NCI-H524 treated with DMSO at 0.1 percent for 48 hours (cell line): ENCODE data around the gene RNF144A.
A peak's percentile ranks its signal among the peaks of the same experiment; 100 is the strongest.

Experiments
- DNase-seq: peaks from one replicate; lab custom pipeline; 2025; lab: John Stamatoyannopoulos, UW

Gene RNF144A

DNA sequence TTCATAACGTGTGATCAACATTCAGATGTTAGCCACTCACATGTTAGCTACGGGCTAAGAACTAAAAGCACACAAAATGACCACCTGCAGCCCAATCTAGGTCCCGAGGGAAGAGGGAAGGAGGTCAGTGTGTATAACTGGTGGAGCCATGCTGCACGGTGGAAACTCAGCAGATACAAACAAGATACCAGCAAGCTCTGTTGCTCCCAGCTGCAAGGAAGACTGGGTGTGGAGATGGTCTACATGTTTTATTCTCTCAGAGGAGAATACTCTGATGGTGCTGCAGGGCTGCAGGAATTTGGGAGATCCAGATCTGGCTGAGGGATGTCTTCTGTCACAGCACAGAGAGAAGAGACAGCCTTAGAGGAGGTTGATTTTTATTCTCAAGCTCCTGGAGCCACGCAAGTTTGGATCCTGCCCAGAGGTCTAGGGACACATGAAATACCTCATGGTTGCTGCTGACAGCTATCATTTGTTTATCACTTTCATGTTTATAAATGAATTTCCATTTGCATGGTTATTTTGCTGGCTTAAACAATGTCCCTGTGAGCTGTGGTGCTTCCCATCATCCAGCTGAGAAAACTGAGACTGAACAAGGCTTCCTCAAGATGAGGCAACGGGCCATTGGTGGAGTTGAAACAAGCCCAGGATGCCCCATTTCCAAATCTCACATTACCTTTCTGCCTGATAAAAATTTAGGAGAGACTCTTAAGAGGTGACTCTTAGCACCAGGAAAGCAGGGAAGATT, 30.9 kb downstream of the RNF144A start:
- DNase-seq: no peak

DNA sequence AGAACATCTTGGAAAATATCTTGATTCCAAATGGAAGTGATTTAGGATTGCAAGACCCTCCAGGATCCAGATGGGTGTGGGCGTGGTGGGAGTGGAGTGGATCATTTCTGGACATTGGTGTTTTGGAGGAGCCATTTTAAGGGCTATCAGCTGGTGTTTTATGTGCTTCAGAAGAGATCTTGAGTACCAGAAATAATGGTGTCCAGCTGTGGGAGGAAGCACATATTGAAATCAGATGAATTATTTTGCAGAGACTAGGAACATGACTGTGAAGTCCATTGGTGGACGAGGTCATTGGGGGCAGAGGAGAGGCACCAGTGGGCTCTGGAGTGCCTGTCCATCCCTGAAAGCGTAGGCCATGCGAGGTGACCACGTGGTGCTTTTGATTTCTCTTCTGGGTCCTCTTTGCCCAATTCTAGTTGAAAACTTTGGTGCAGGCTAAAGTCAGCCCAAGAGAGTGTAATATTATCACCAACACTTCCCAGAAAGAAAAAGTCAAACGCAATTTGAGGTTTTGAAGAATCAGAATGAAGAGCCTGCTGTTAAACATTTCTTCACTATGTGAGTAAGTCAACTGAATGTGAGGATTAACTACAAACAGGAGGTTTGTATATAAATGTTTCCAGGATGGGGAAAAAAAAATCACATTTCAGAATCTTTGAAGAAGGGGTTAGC, 31.6 kb downstream of the RNF144A start:
- peak; percentile 29 for DNase-seq

DNA sequence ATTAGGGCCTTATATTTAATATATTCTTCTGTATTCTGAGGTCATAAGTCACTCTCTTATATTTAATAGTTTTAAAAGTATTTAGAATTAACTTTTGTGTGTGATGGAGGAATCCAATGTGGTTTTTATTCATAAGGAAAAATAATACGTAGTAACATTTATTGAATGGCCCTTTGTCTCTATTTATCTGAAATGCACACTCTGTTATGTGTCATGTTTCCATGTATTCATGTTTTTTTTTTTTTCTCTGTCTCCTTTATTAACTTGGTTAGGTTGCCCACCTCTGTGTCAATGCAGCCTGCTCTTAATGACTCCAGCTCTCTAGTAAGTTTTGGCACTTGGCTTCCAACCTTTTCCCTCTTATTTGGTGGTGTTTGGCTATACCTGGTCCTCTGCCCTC, 33.8 kb downstream of the RNF144A start:
- DNase-seq: no peak

DNA sequence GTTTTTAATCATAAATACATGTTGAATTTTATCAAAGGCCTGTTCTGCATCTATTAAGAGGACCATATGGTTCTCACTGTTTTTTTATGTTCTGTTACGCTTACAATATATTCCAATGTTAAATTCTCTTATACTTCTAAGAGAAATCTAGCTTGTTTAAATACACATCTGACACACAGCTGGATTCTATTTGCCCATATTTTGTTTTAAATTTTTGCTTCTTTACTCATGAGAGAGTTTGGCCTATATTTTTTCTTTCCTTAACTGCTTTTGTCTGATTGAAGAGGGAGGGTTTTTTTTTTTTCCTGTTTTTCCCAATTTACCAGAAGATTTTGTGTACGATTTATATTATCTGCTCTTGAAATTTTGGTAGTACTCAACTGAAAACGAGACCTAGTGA, 34.9 kb downstream of the RNF144A start:
- DNase-seq: no peak

DNA sequence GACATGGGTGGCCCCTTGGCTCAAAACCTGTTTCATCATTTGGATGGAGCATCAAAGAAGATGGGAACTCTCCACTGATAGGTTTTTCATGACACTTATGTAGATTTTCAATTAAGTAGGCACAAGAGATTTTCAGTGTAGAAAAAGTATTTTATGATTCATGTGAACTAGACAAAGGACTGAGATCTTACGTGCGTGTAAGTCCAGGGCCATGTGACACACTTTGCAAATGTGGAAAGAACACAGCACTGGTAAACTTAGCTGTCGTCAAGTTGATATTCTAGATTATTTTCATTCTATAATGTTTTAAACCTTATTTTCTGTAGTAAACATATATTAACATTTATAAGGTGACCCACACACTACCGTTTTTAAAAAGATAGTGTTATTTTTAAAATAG, 37.4 kb downstream of the RNF144A start:
- DNase-seq: no peak

DNA sequence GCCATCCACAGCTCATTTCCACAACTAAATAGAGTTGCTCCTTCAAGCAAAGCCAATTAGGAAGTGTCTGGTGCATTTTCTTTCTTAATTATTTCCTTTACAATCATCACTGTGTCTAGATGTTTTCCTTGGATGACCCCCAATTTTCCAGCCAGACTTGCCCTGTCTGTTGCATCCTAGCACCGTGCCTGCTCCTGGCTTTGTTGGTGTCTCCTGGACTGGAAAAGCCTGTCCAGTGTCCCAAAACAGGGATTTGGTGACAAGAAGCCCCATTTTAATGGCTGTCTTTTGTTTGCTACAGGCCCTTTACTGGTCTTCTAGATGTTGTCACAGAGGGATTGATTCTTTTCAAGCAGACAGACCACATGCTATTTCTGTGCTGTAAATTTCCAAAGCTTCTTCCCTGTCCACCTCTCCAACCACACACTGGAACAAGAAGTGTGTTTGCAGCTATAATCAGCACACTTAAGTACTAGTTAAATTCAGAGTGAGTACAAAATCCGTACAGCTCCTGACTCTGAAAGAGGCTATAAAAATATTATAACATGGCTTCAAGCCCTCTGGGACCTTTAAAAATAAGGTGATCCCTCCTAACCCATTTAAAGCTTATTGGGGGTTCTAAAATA, 38.4 kb downstream of the RNF144A start:
- no peak for DNase-seq

DNA sequence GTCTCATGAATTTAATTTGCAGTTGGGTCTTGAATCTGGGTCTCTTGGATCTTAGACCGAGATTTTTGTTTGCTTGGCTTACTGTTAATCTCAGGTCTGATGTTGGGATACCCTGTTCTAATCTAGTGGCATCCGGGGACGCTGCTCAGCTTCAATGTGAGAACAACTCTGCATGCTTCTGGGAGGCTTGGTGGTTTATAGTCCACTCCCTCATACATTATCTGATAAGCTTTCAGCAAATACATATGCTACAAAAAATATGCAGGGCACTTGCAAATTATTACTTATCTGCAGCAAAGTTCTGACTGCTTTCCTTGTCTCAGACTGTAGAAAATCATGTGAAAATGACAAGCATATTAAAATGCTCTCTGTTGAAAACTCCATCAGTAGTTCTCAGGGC, 39.4 kb downstream of the RNF144A start:
- DNase-seq: no peak

DNA sequence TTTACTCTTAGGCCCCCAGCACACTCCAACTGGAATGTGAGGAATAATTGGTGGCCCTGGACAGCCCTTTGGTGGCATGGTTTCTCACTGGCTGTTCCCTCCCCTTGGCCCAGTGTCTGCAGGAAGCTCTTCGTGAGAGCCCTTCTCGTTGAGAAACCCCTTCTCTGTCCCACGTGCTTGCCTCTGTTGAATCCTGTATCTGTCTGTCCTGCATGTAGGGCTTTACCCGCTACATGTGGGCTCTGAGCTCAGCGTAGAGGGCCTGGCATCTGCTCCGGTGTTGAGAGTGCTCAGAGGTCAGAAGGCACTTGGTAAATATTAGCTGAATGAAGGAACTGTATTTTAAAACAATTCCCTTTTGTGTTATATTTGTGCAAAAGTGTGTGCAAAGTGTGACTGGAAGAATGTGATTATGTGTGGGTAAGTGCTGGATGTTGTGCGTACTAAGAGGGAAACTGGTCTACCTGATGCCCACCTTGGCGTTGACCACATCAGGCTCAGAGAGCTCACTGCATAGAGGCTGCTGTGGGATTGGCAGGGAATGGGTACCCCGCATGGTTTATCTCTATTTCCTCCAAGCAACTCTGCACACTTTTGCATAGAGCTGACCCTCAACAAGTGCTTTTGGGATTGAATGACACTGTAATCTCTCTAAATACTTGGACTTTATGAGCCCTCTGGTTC, 40.0 kb downstream of the RNF144A start:
- DNase-seq: peak; percentile 65

DNA sequence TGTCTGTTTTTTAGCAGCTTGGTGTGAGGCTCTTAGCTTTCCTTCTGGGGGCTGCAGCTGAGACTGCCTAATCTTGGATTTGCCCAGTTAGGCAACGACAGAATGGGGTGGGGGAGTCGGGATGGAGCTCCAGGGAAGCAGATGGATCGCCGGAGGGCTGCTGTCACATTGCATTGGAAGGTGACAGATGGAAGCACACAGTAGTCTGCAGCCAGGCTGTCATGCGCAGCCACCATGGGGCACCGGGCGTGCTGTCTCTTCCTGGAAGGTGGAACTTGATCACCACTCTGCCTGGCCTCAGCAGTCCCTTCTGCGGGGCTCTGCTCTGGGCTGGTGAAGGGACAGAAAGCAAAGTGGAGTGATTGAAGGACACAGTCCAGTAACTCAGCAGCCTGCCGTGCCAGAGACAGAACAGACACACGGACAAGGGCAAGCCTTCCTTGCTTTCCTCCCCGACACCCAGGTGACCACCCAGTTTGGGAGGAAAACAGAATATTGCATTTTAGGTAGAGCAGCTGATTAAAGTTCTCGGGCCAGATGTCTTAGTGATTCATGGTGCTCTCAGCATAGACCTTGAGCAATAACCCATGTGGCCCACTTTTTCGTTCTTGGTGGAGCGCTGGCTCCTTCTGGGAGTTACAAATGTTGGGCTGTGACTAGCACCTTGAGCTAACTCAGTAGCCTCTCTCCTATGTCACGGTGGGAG, 40.9 kb downstream of the RNF144A start:
- peak; percentile 98 for DNase-seq

DNA sequence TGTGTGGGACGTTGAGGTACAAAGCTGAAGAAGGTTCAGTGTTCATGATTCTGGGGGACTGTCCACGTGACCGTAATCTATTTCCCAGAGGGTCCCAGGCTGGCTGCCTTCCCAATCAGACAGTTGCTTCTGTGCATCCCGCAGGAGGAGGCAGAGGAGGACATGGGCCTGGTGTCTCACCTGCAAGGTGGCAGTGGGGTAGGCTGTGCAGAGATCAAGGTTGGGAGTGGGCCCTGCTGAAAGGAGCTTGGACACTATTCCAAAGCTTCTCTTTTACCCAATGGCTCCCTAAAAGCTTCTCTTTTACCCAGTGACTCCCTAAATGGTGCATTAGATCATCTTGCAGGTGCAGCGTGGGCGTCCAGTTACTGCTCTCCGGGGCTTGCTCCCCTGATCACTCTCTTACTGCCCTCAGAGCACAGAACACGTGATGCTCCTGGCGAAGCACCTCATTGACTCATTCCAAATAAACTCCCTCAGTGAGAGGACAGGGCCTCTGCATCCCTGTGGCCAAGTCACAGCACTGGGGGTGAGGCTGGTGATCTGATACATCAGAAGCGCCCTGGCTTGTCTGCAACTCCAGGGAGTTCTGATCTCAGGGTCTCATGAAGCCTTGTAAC, 41.5 kb downstream of the RNF144A start:
- DNase-seq: no peak

DNA sequence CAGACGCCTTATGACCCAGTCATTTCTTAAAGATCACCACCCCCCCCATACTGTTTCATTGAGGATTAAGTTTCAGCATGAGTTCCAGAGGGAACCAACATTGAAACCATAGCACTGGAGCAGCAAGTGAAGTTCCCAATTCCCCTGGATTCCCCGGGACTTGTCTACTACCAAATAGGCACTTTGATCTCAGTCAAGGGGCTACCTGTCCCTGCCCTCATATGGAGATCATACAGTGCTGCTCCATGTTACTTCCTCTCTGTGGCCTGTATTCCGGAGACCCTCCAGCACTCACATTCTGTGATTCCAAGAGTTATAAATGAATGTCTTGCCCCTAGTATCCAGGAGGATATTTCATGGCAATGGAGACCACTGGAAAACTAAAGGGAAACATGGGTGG, 42.5 kb downstream of the RNF144A start:
- DNase-seq: no peak

DNA sequence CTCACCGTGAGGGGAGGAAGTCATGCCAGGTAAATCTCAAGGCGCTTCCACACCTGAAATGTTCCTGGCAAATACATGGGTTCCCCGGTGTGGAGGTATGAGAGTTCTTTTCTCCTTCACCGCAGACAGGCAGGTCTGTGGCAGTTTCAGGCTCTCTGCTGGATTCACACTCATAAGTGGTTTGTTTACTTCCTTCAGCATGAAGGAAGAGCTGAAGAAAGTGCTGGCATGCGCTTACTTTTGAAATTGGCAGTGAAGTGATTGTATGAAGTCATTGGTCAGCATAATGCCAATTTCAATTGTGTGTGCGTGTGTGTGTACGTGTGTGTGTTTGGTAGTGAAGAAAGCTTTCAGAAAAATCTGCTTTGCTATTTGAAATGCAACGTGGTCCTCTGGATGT, 43.4 kb downstream of the RNF144A start:
- no peak for DNase-seq

DNA sequence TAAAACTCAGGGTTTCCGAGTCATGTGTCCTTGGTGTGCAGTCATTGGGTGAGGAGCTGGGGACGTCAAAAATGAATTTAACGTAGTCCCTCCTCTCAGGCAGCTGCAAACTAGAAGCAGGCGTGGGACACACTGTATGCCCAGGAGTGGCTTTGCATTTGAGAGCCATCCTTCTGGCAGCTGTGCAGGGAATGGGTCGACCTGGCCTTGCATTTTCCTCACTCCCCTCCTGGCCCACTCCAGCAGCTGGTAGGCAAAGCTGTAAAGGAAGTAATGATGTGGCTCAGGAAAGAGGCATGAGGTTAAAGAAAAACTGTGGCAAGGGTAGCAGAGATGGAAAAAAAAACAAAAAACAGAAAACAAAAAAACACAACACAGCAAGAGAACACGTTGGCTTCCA, 46.5 kb downstream of the RNF144A start:
- no peak for DNase-seq

DNA sequence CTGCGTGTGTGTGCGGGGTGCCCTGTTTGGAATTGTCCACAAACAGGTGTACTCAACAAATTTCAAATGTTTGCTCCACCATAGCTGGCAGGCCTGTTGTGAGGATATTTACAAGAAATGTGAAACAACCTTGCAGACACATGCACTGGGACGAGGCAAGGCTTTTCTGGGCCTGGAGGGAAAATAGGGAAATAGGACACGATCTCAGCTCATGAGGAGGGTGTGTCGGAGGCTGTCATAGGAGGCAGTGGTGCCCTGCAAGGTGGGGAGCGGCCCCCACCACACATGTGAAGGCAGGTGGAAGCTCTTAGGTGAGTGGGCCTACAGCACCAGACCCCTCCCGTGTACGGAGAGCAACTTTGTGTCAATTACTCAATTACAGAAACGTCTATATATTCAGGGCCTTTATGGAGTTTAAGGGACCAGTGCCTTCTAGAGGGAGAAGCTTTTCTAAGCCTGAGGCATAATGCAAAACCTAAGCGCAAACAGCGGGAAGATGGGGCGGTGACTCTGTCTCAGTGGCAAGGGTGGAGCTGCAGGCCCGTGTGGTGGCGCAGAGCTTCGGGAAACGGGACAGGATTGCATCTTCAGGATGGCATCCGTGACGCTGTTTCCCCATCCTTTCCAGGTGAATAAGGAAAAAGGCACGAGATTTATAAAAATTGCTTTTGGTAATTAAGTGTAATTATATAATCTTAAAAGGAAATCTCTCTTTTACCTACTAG, 48.0 kb downstream of the RNF144A start:
- DNase-seq: no peak

DNA sequence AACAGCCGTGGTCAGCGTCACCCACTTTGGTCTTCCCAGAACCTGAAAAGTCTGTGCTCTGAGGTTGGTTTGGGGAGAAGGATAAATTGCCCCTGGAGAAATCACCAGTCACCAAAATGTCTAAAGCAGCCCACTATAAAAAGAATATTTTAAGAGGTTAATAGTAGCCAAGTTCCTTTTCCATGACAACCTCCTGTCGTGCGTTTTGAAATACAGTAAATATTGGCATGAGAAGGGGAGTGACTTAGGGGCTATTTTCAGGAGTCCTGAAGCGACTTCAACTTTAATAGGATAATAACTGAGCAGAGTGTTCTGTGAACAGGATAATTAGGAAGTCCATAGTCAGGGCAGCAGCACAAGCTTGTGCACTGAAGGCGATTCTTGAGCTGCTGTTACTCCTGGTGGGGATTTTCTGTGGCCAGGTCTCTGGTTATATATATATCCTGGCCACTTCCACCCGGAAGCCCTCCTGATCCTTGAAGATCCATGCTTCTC, 49.3 kb downstream of the RNF144A start:
- no peak for DNase-seq

DNA sequence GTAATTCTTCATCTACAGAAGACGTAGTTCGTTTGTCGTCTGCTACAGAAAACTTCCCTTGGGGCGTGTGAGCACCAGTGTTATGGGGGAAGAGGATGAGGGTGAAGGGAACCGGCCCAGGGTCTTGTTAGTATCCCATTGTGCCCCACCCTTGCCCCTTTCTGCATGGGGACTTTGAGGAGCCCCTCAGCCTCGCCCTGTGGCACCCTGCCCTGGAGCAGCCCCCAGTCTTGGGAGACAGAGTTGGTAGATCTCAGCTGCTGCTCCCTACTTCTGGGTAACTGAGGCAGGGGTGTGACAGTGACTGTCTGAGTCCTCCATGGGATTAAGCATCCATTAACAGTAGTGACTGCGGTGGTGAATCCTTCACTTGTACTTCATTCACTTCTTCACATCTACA, 50.1 kb downstream of the RNF144A start:
- DNase-seq: no peak

DNA sequence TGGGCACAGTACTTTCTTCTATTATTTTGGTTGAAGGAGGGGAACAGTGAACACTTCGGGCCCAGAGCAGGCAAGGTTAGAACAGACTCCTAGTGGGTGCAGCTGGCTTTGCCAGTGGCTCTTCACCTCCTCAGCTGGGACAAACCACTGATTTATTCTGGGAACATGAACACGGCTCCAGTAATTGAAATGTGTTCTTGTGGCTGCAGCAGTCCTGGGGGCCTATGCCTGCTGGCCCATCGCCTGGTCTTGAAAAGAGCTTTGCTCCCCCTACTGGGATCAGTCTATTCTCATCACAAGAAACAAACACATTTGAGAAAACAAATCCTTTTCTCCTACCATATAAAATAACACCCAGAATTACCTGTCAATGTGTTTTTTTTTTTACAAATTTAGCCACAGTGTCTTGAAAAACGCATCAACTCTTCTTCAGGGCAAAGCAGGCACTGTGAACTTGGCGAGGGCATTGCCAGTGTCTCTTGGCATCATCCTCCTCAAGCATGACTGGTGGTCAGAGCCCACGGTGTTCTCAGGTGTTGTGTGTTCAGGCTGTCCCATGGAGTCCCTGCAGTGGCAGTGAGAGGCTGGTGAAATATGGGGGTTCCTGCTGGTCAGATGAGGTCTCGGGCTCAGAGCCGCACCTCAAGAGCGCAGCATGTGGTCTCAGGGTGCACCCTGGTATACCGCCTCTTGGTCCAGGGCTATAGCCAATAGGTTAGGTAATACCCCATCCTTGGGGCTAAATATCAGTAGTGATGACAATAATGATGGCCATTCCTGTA, 51.3 kb downstream of the RNF144A start:
- no peak for DNase-seq

DNA sequence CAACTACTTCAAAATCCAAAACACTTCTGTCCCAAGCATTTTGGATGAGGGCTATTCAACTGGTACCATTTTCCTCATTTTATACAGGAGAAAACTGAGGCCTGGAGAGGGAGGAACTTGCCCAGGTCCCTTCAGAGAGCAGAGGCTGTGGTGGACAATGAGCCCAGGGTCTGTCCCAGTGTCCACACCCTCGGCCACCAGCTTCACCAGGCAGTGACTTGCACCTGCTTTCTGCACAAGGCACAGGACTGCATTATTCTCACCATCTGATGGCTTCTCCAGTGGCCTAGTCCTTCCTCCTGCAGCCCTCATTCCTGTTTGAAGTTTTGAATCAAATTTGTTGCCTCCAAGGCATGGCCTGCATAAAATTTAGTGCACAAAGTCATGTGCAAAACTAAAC, 53.3 kb downstream of the RNF144A start:
- no peak for DNase-seq

DNA sequence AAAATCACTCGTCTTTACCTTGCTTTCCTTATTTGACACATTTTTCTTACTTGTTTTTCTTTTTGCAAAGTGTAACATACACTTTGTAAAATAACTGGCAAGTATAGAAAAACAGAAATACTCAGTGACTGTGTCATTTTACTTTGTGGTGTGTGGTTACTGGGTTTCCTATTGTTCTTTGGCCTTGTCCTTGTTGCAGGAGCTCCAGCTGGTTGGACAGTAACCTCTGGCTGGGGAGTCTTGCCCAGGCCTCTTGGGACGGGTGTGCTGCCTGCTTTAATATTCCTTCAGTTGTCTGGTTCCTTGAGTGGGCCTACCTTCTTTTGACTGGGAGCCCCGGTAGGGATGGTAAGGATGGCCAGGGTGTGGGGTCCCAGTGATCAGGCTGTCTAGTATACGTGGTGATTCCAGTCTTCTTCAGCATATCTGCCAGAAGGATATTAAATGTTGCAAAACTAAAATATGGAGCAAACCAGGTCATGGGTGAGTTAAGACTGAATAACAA, 53.8 kb downstream of the RNF144A start:
- no peak for DNase-seq

DNA sequence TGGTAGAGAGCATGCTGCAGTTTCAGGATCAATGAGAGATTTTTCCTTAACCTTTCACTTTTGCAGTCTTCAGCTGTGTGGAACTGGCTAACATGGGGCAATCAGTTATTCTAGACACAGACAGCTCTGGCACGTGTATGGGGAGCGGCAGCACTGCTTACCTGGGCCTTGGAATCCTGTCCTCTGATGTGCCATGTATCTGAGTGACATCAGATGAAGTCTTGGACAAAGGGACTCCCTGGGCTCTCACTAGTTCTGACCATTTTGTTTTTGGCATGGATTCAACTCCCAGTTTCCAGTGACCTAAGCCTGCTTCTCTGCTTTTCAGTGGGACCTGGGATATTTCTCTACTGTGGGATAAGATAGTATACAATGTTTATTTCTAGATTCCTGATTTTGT, 54.3 kb downstream of the RNF144A start:
- DNase-seq: no peak
